A549 (cell line): ENCODE measurements around the gene MINDY3. TPM values are rescaled to one million over a fixed set of nuclear protein-coding genes. Genes with fewer than 3 reads are reported as not detected.

Experiments used
- ATAC-seq, 2 experiments: fragments of 200-7000 bp in 1 of 2; fragments of >200 bp in 1 of 2; cut with Nextera tagmentation in 1 of 2; cut with Tn5 transposase in 1 of 2; 3 replicates each; pipeline versions ENCODE4 v1.8.0 to v1.9.1; 2018 to 2020; ENCODE audit warnings: mild to moderate bottlenecking in 1 of 2, moderate library complexity in 1 of 2
- CTCF ChIA-PET: fragments of 300-600 bp; sonication (Branson Sonifier 250); formaldehyde crosslinking; extraction: SDS; loops from one replicate; lab custom pipeline; 2021; ENCODE audit warnings: antibody characterized with exemption, inconsistent platforms; lab: Yijun Ruan, JAX
- POLR2A ChIA-PET: fragments of 350-600 bp; formaldehyde crosslinking; extraction: SDS; loops from one replicate; lab custom pipeline; 2021; ENCODE audit warnings: antibody characterized with exemption, inconsistent platforms; lab: Yijun Ruan, JAX
- DNase-seq, 2 experiments: peaks; one replicate each; pipeline versions ENCODE4 v3.0.0 to v3.0.0-alpha.2; 2011 to 2016; ENCODE audit warnings: low read depth in 1 of 2, low spot score in 1 of 2
- FAIRE-seq: peaks from 2 replicates; lab custom pipeline; 2011; peaks lifted over from hg19 to GRCh38; lab: Jason Lieb, UNC
- H3K27ac ChIP-seq, 2 experiments: fragments of >200 bp; sonication (Bioruptor Twin); formaldehyde crosslinking; 3 replicates each; pipeline ENCODE4 v1.5.1; 2016 to 2017
- H3K4me1 ChIP-seq: fragments of >200 bp; sonication (Bioruptor Twin); formaldehyde crosslinking; 3 replicates; pipeline ENCODE4 v1.6.1; 2016
- H3K4me2 ChIP-seq: fragments of >200 bp; sonication (Bioruptor Twin); formaldehyde crosslinking; 3 replicates; pipeline ENCODE4 v1.6.1; 2016
- H3K4me3 ChIP-seq: fragments of >200 bp; sonication (Bioruptor Twin); formaldehyde crosslinking; 3 replicates; pipeline ENCODE4 v1.5.1; 2016
- H3K9me3 ChIP-seq: fragments of >200 bp; sonication (Bioruptor Twin); formaldehyde crosslinking; 3 replicates; pipeline ENCODE4 v1.6.1; 2016
- ATOH8 ChIP-seq: fragments of 250-450 bp; sonication (Bioruptor Pico); IDR thresholded peaks from 2 replicates; pipeline ENCODE4 v1.5.0; 2020; ENCODE audit warnings: low read depth, mild to moderate bottlenecking, moderate library complexity
- CBX2 ChIP-seq: fragments of 200-600 bp; sonication (generic); IDR thresholded peaks from 2 replicates; pipeline ENCODE4 v1.6.1; 2016; ENCODE audit warnings: low read depth, mild to moderate bottlenecking, borderline replicate concordance
- CEBPB ChIP-seq, 2 experiments: fragments of >200 bp in 1 of 2; sonication (Bioruptor Twin) in 1 of 2; formaldehyde crosslinking in 1 of 2; IDR thresholded peaks; 2 replicates each; pipeline ENCODE4 v1.6.1; 2012 to 2016
- CHD4 ChIP-seq: fragments of 200-600 bp; sonication (generic); IDR thresholded peaks from 2 replicates; pipeline ENCODE4 v1.6.1; 2016; ENCODE audit warnings: antibody characterized with exemption, mild to moderate bottlenecking, borderline replicate concordance
- EHF ChIP-seq: fragments of 250-450 bp; sonication (Bioruptor Pico); IDR thresholded peaks from 2 replicates; pipeline ENCODE4 v1.5.0; 2020; ENCODE audit warnings: mild to moderate bottlenecking
- EP300 ChIP-seq, 2 experiments: fragments of >200 bp; sonication (Bioruptor Twin); formaldehyde crosslinking; IDR thresholded peaks; 2 replicates in 1 of 2; 3 replicates in 1 of 2; pipeline ENCODE4 v1.6.1; 2016 to 2017
- GATA3 ChIP-seq: IDR thresholded peaks from 2 replicates; pipeline ENCODE4 v1.6.1; 2012; ENCODE audit warnings: borderline replicate concordance
- HES2 ChIP-seq: fragments of >200 bp; sonication (Bioruptor Twin); formaldehyde crosslinking; IDR thresholded peaks from 2 replicates; pipeline ENCODE4 v1.6.1; 2016
- HOXA7 ChIP-seq: fragments of 250-450 bp; sonication (Bioruptor Pico); IDR thresholded peaks from 2 replicates; pipeline ENCODE4 v1.5.0; 2020; ENCODE audit warnings: mild to moderate bottlenecking, moderate library complexity
- HOXB13 ChIP-seq: fragments of 250-450 bp; sonication (Bioruptor Pico); IDR thresholded peaks from 2 replicates; pipeline ENCODE4 v1.5.0; 2020; ENCODE audit warnings: low read depth, mild to moderate bottlenecking, moderate library complexity
- HOXB5 ChIP-seq: fragments of 250-450 bp; sonication (Bioruptor Pico); IDR thresholded peaks from 2 replicates; pipeline ENCODE4 v1.5.0; 2020; ENCODE audit warnings: mild to moderate bottlenecking, moderate library complexity
- JUNB ChIP-seq: fragments of >200 bp; sonication (Bioruptor Twin); formaldehyde crosslinking; IDR thresholded peaks from 2 replicates; pipeline ENCODE4 v1.6.1; 2016
- KDM1A ChIP-seq: fragments of 200-600 bp; sonication (generic); IDR thresholded peaks from 2 replicates; pipeline ENCODE4 v1.6.1; 2016; ENCODE audit warnings: low read depth, mild to moderate bottlenecking
- MAFK ChIP-seq: fragments of 450-650 bp; IDR thresholded peaks from 2 replicates; pipeline ENCODE4 v1.6.1; 2014; ENCODE audit not compliant: partially characterized antibody
- MAZ ChIP-seq: fragments of 150-350 bp; IDR thresholded peaks from 2 replicates; pipeline ENCODE4 v1.6.1; 2014; ENCODE audit warnings: antibody characterized with exemption, low read depth, low read length, borderline replicate concordance
- NFE2L2 ChIP-seq: fragments of 150-350 bp; conservative IDR thresholded peaks from 2 replicates; pipeline ENCODE4 v1.6.1; 2014; ENCODE audit warnings: low read length
- RFX5 ChIP-seq: fragments of 450-650 bp; IDR thresholded peaks from 2 replicates; pipeline ENCODE4 v1.7.1; 2014; ENCODE audit warnings: antibody characterized with exemption, mild to moderate bottlenecking, moderate library complexity
- SREBF2 ChIP-seq: fragments of 450-650 bp; IDR thresholded peaks from 2 replicates; pipeline ENCODE4 v1.6.1; 2014; ENCODE audit warnings: mild to moderate bottlenecking, moderate library complexity
- TFCP2L1 ChIP-seq: fragments of 250-450 bp; sonication (Bioruptor Pico); IDR thresholded peaks from 2 replicates; pipeline ENCODE4 v1.5.0; 2021; ENCODE audit warnings: mild to moderate bottlenecking
- TP53 ChIP-seq: fragments of 250-450 bp; sonication (Bioruptor Pico); IDR thresholded peaks from 2 replicates; pipeline ENCODE4 v1.5.0; 2021; ENCODE audit warnings: mild to moderate bottlenecking, moderate library complexity
- ZC3H11A ChIP-seq: fragments of 450-650 bp; IDR thresholded peaks from 2 replicates; pipeline ENCODE4 v1.6.1; 2014; ENCODE audit warnings: antibody characterized with exemption, mild to moderate bottlenecking
- ZFP36 ChIP-seq: fragments of 450-650 bp; IDR thresholded peaks from 2 replicates; pipeline ENCODE4 v1.6.1; 2014; ENCODE audit warnings: borderline replicate concordance; ENCODE audit not compliant: partially characterized antibody
- ZNF302 ChIP-seq: fragments of 250-450 bp; sonication (Bioruptor Pico); IDR thresholded peaks from 2 replicates; pipeline ENCODE4 v1.9.0; 2021; ENCODE audit warnings: inconsistent platforms, mild to moderate bottlenecking, moderate library complexity
- WGBS: methylation state at CpG from one replicate; pipeline ENCODE4 v1.1.6; 2017; ENCODE audit errors: missing lambda C conversion rate; 5-methylcytosine and 5-hydroxymethylcytosine counted together
- polyA plus RNA-seq, 4 experiments: library from polyadenylated mRNA; depleted of rRNA in 3 of 4; stranded (reverse); fragments of >200 nt; fragmentation: RNase III in 1 of 4; extraction: RNeasy Plus Mini Kit Qiagen cat#74134 plus additional on column Dnase treatment in 1 of 4; gene quantifications; 2 replicates in 3 of 4; 3 replicates in 1 of 4; pipeline ENCODE4 v1.2.3, GENCODE V29; 2011 to 2017
- TF ChIP-seq, protein P1 (sequence below): IDR thresholded peaks from 2 replicates; pipeline ENCODE4 v1.6.1; 2012

Gene MINDY3
- polyA plus RNA-seq, 2 of the 4 experiments (the other 2 are of a cell fraction), result 14.4 to 25.3 TPM

GRCh38 chr10:15795036-15795792 is 65.1 kb downstream of the MINDY3 start:
- Histone ChIP-seq H3K4me2 (no peak overlapping the region), H3K4me3 (no peak overlapping the region), H3K27ac (no peak overlapping the region), H3K4me1 (no peaks in the 10 kb centered on the region), H3K9me3 (no peaks in the 10 kb centered on the region)
- TF ChIP-seq EP300 (IDR thresholded peaks at IDR 0.05) (no peak), SREBF2 (no peak), ATOH8 (CRISPR knock-in tag) (no peak), EHF (CRISPR knock-in tag) (no peak), KDM1A (no peak), HOXB13 (CRISPR knock-in tag) (no peak), HES2 (no peak), GATA3 (no peak)
- ATAC-seq (no peak), FAIRE-seq (no peak), DNase-seq (no peak)
- ChIA-PET POLR2A (no interaction called here), CTCF (no interaction called here)
- 76% methylated on average over 7 of the region's 7 CpGs for WGBS

DNA sequence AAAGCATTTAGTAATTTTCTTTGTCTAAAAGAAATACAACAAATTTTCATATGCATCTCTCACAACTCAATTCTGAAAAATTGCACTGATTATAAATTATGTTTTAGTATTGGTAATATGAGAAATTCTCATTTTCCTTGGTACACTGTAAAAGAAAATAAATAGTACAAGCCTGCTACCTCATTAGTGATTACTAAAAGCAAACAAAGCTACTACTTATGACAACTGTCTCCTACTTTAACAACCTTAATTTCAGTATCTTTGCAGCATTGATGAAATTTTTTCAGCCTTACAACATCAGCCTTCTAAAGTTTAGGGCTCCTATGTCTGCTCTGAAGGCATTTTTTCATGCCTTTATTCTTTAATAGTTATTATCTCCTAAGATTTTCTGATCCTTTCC is 65.7 kb downstream of the MINDY3 start:
- H3K4me1 ChIP-seq, result no peaks in the 10 kb centered on the region
- ATAC-seq (no peak), FAIRE-seq (no peak), DNase-seq (no peak)
- H3K9me3 ChIP-seq, result no peaks in the 10 kb centered on the region
- ChIA-PET POLR2A (no interaction called here), CTCF (no interaction called here)
- TF ChIP-seq CBX2 (no peak), ZC3H11A (no peak)
- H3K4me3 ChIP-seq, result no peak overlapping the region
- H3K4me2 ChIP-seq, result no peak overlapping the region
- H3K27ac ChIP-seq, result no peak overlapping the region

- 92% methylated on average over 5 of the region's 5 CpGs for WGBS
- Histone ChIP-seq H3K4me1 (no peaks in the 10 kb centered on the region), H3K9me3 (no peaks in the 10 kb centered on the region), H3K27ac (no peak overlapping the region), H3K4me3 (no peak overlapping the region), H3K4me2 (no peak overlapping the region)
- ATAC-seq (no peak), FAIRE-seq (no peak), DNase-seq (no peak)
- CTCF ChIA-PET, result no interaction called here
- no peak for TF ChIP-seq JUNB
- TF ChIP-seq ZNF302 (CRISPR knock-in tag), result no peak
- TF ChIP-seq TFCP2L1 (CRISPR knock-in tag), result no peak
- TF ChIP-seq, protein P1, sequence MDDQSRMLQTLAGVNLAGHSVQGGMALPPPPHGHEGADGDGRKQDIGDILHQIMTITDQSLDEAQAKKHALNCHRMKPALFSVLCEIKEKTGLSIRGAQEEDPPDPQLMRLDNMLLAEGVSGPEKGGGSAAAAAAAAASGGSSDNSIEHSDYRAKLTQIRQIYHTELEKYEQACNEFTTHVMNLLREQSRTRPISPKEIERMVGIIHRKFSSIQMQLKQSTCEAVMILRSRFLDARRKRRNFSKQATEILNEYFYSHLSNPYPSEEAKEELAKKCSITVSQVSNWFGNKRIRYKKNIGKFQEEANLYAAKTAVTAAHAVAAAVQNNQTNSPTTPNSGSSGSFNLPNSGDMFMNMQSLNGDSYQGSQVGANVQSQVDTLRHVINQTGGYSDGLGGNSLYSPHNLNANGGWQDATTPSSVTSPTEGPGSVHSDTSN, result no peak
- no peak for TF ChIP-seq GATA3
- TF ChIP-seq RFX5, result no peak
- no peak for TF ChIP-seq HOXB5 (CRISPR knock-in tag)
- no peak for TF ChIP-seq MAZ
- TF ChIP-seq MAFK, result no peak
- no peak for TF ChIP-seq ZFP36
- TF ChIP-seq CEBPB (IDR thresholded peaks at IDR 0.05), result no peak
- TF ChIP-seq TP53, result no peak
- TF ChIP-seq NFE2L2, result no peak
- no peak for TF ChIP-seq HOXA7 (CRISPR knock-in tag)
- TF ChIP-seq CHD4, result no peak
- TF ChIP-seq, all 56 proteins: peak for 0
- POLR2A ChIA-PET, result no interaction called here
Measured at GRCh38 chr10:15793664-15794063, 66.6 kb downstream of the MINDY3 start.
